Heart left ventricle (tissue), 16 donors: Measurements from ENCODE around the gene RNASE4. TPM values are rescaled to one million over a fixed set of nuclear protein-coding genes. Genes with fewer than 3 reads are reported as not detected.
A peak's percentile ranks its signal among the peaks of the same experiment; 100 is the strongest.
"Not testable (repeated sequence)": the region's sequence is repeated elsewhere in the genome, so short reads cannot be mapped to it uniquely, and the experiment has no call there.

Experiments used
- ATAC-seq, 4 donors: fragments of 200-7000 bp; cut with Tn5 transposase; one replicate each; pipeline ENCODE4 v1.9.1; 2020 to 2022; ENCODE audit warnings: moderate library complexity in 4 of 4, mild to moderate bottlenecking in 3 of 4, moderate number of reproducible peaks in 1 of 4
- DNase-seq, 5 donors: peaks; one replicate each; pipeline ENCODE4 v3.0.0-alpha.2; 2020
- H3K27ac ChIP-seq, 12 donors: fragments of 200-600 bp; sonication (generic) in 4 of 12; one replicate each; pipeline versions ENCODE4 v1.5.0 to v1.8.0; 2016 to 2022; ENCODE audit warnings: mild to moderate bottlenecking in 2 of 12
- H3K27me3 ChIP-seq, 9 donors: fragments of 200-600 bp; sonication (generic) in 2 of 9; one replicate each; pipeline versions ENCODE4 v1.5.1 to v1.8.0; 2016 to 2022; ENCODE audit warnings: mild to moderate bottlenecking in 3 of 9
- H3K36me3 ChIP-seq, 9 donors: fragments of 200-600 bp; sonication (generic) in 2 of 9; one replicate each; pipeline versions ENCODE4 v1.5.0 to v1.8.0; 2018 to 2022; ENCODE audit warnings: mild to moderate bottlenecking in 2 of 9
- H3K4me1 ChIP-seq, 12 donors: fragments of 200-600 bp; sonication (generic) in 4 of 12; one replicate each; pipeline versions ENCODE4 v1.5.0 to v1.8.0; 2016 to 2022; ENCODE audit warnings: mild to moderate bottlenecking in 3 of 12
- H3K4me3 ChIP-seq, 12 donors: fragments of 200-600 bp; sonication (generic) in 4 of 12; one replicate each; pipeline versions ENCODE4 v1.5.0 to v1.8.0; 2017 to 2022; ENCODE audit warnings: mild to moderate bottlenecking in 9 of 12, moderate library complexity in 4 of 12
- H3K9me3 ChIP-seq, 12 donors: fragments of 200-600 bp; sonication (generic) in 4 of 12; one replicate each; pipeline versions ENCODE4 v1.5.0 to v1.8.0; 2016 to 2022; ENCODE audit warnings: mild to moderate bottlenecking in 1 of 12
- CTCF ChIP-seq, 12 donors: fragments of 200-600 bp; sonication (generic) in 4 of 12; IDR thresholded peaks; one replicate each; pipeline versions ENCODE4 v1.5.0 to v1.8.0; 2018 to 2022; ENCODE audit warnings: antibody characterized with exemption in 12 of 12, mild to moderate bottlenecking in 5 of 12
- POLR2A ChIP-seq, 2 donors: fragments of 450-650 bp; IDR thresholded peaks; one replicate each; pipeline ENCODE4 v1.6.1; 2017; ENCODE audit warnings: antibody characterized with exemption in 2 of 2, mild to moderate bottlenecking in 2 of 2, moderate library complexity in 2 of 2
- WGBS, 4 donors: extraction: QIAGEN DNeasy Blood & Tissue Kit in 2 of 4; methylation state at CpG; one replicate each; pipeline versions ENCODE4 v1.1.5 to v1.1.7; 2013 to 2018; 5-methylcytosine and 5-hydroxymethylcytosine counted together
- intact Hi-C, 10 donors: fragments of 100-400 bp; cut with DNase I; formaldehyde crosslinking; loops; one replicate each; pipeline versions ENCODE4 v1.11.1 to v1.14.2; 2022
- polyA plus RNA-seq, 2 donors: library from polyadenylated mRNA; stranded (reverse); fragments of 200-250 nt; gene quantifications; one replicate each; pipeline ENCODE4 v1.2.3, GENCODE V29; 2013
- total RNA-seq, 9 donors: library from RNA; depleted of rRNA in 2 of 9; stranded (reverse); fragments of >200 nt in 2 of 9; fragmentation: NEBNext Ultra II Directional in 3 of 9; extraction: Animal tissue kit (Norgen Biotek cat#: 25700) in 3 of 9; gene quantifications; one replicate each; pipeline versions ENCODE4 v1.1.0 to v1.2.4, GENCODE V29; 2016 to 2023
- donor health status: ischemic (EF 13 %, LVEDD 7.1; RV severe dilation, severe dysfunction).
- donor health status: healthy with polysubstance abuse.
- donor health status: DM: no; HTN: yes; CAD: no.
- donor health status: DM: no; HTN: no; CAD: no.
- donor health status: ischemic (EF 25% LVEDD 6.9; RV normal size, moderate dysfunction).
- donor health status: ischemic (EF 25% LVEDD 5.7; RV mildly dilated, moderate dysfunction).
- donor health status: healthy.
- donor health status: DM: yes; HTN: yes; CAD: no.
- donor health status: ischemic (EF 35%, LVEDD 5.7; RV mildly dilated, moderate dysfunction).
- donor health status: nonischemic (EF 11% LVEDD 7.7; RV severe dilation, severe dysfunction).
- donor health status: DM: yes; HTN: yes; CAD: no.
- donor health status: PGD.
- donor health status: ischemic (EF 29% LVEDD 5.4; RV normal size, mild dysfunction).
- donor health status: nonischemic (EF 23%, LVEDD 6.1; RV moderate dilation, normal function).

RNASE4 gene
- total and polyA plus RNA-seq, 11 donors: 4.7 to 22.2 (median 8.2) TPM

- 68 to 75% (median 73%) methylated on average over 6 of the region's 6 CpGs for WGBS, 4 donors
- DNase-seq: peak in 3 of 5 donors; percentile 28 to 64 (median 36)
These were observed 48.7 kb downstream of the RNASE4 start for GRCh38 chr14:20732979-20733635.

DNA sequence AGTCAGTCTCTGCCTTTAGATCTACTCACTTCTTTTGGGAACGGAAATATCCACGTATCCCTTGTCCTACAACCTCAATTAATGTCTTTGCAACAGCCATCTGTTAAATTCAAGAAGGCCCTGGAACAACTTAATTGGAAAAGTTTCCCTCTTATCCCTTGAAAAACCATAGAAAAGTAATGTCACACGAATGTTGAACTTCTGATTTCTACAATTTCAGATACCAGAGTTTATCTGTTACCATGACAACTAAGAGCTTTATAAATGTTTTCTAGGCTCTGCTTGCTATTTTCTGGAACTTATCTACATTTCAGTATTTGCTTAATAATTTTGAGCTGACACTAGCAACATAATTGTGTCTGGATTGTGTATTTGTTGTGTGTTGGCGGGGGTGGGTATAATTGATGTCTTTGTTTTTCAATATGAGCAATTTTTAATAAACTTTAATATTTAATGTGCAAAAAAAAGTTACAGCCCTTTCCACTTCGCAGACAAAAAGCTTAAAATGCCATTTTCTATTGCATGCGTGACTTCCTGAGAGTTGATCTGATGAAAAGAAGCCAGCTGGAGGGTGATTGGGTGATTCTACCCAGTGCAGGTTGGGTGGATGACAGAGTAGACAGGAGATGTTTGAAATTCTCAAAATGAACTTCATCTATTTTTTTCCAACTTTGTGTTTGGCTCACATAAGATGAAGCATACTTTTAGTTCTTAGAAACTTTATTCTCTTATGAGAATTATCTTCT is 49.5 kb downstream of the RNASE4 start:
- TF ChIP-seq POLR2A (IDR thresholded peaks at IDR 0.05): no peak
- TF ChIP-seq CTCF (IDR thresholded peaks at IDR 0.05): no peak
- Histone ChIP-seq H3K4me3 (no peak overlapping the region), H3K27ac (peak overlapping the region in 1 of 12 donors; percentile 58), H3K36me3 (no peaks in the 10 kb centered on the region), H3K9me3 (no peaks in the 10 kb centered on the region), H3K4me1 (peaks cover 0 to 16% (median 0%) of the 10 kb centered on the region in 12 donors), H3K27me3 (no peaks in the 10 kb centered on the region)
- DNase-seq: no peak
- intact Hi-C loops: no loop called here
- ATAC-seq: no peak
- 59 to 74% (median 67%) methylated on average over 6 of the region's 6 CpGs for WGBS, 4 donors

More at GRCh38 chr14:20732979-20733635, 48.7 kb downstream of the RNASE4 start:
- no peak overlapping the region for H3K4me3 ChIP-seq
- TF ChIP-seq POLR2A (IDR thresholded peaks at IDR 0.05): no peak
- no peak for TF ChIP-seq CTCF (IDR thresholded peaks at IDR 0.05)
- intact Hi-C loops: no loop called here
- H3K27me3 ChIP-seq: no peaks in the 10 kb centered on the region
- peak in 3 of 4 donors; percentile 46 to 64 (median 55) for ATAC-seq
- peak overlapping the region in 1 of 12 donors; percentile 58 for H3K27ac ChIP-seq
- H3K36me3 ChIP-seq: no peaks in the 10 kb centered on the region
- H3K9me3 ChIP-seq: no peaks in the 10 kb centered on the region
- peaks cover 0 to 16% (median 0%) of the 10 kb centered on the region in 12 donors for H3K4me1 ChIP-seq

GRCh38 chr14:20734430-20734806 is 50.1 kb downstream of the RNASE4 start:
- Histone ChIP-seq H3K4me3 (no peak overlapping the region), H3K27me3 (no peaks in the 10 kb centered on the region), H3K4me1 (peaks cover 0 to 16% (median 0%) of the 10 kb centered on the region in 12 donors), H3K27ac (no peak overlapping the region), H3K9me3 (no peaks in the 10 kb centered on the region), H3K36me3 (no peaks in the 10 kb centered on the region)
- WGBS, 4 donors: 24 to 38% (median 32%) methylated on average over 4 of the region's 4 CpGs
- no peak for TF ChIP-seq CTCF (IDR thresholded peaks at IDR 0.05)
- no peak for TF ChIP-seq POLR2A (IDR thresholded peaks at IDR 0.05)
- ATAC-seq: no peak
- no peak for DNase-seq
- intact Hi-C loops: no loop called here

DNA sequence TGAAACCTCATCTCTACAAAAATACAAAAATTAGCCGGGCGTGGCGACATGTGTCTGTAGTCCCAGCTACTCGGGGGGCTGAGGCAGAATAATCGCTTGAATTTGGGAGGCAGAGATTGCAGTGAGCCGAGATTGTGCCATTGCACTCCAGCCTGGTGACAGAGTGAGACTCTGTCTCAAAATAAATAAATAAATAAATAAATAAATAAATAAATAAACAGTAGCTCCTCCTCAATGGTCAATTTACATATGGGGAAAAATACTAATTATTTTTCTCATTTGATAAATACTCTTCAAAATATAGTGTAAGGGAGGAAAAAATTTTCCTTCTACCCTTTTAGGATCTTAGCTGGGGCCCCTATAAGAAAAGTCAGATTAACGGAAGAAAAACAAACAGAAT is 53.9 kb downstream of the RNASE4 start:
- H3K27ac ChIP-seq, ATAC-seq, H3K27me3 ChIP-seq, H3K4me1 ChIP-seq, H3K9me3 ChIP-seq, H3K36me3 ChIP-seq, DNase-seq, H3K4me3 ChIP-seq, intact Hi-C loops: not testable (repeated sequence)
- 82 to 95% (median 95%) methylated on average over 7 of the region's 7 CpGs for WGBS, 4 donors
